HCT116 (cell line): ENCODE measurements around the gene CHST5.

Experiments used
- EGR1 ChIP-seq: IDR thresholded peaks from 2 replicates; pipeline ENCODE4 v1.6.1; 2012; ENCODE audit warnings: low read depth
- SIN3A ChIP-seq: IDR thresholded peaks from 2 replicates; pipeline ENCODE4 v1.6.1; 2012; ENCODE audit warnings: low read depth
- SP1 ChIP-seq: IDR thresholded peaks from 2 replicates; pipeline ENCODE4 v1.6.1; 2012; ENCODE audit warnings: low read depth
- YY1 ChIP-seq: IDR thresholded peaks from 2 replicates; pipeline ENCODE4 v1.6.1; 2011; ENCODE audit warnings: low read length, low read depth, moderate library complexity, mild to moderate bottlenecking; ENCODE audit not compliant: insufficient replicate concordance; ENCODE audit errors: extremely low read depth
- TF ChIP-seq, protein P1 (sequence below), 3 experiments: fragments of 200-600 bp in 1 of 3; sonication (generic) in 1 of 3; IDR thresholded peaks in 2 of 3; conservative IDR thresholded peaks in 1 of 3; 2 replicates each; pipeline ENCODE4 v1.5.1; 2012 to 2017; ENCODE audit warnings: low read depth in 2 of 3, low read length in 2 of 3, antibody characterized with exemption in 1 of 3, borderline replicate concordance in 1 of 3, control low read depth in 1 of 3, mild to moderate bottlenecking in 1 of 3, mixed read lengths in 1 of 3, mixed run types in 1 of 3, moderate library complexity in 1 of 3; ENCODE audit not compliant: insufficient read depth in 1 of 3
- TF ChIP-seq, protein P2 (sequence below): IDR thresholded peaks from 2 replicates; pipeline ENCODE4 v1.6.1; 2012; ENCODE audit warnings: low read depth

DNA sequence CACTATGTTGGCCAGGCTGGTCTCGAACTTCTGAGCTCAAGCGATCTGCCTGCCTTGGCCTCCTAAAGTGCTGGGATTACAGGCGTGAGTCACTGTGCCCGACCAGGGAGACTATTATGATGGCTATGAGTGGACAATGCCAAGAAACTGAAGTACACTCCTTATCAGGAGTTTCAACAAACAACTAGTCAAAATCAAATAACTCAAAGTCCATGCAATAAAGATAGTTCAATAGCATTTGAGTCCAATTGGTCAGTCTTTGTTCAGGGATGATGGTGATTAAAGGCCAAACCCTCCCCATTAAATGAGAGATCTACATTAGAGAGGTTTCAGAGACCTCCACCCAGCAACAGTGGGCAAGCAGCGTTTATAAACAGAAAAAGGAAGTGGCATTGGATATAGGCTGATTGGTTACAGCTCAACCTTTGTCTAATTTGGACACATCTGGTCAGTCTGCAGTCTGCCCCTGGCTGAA, 8.0 kb downstream of the CHST5 start:
- TF ChIP-seq, protein P1, sequence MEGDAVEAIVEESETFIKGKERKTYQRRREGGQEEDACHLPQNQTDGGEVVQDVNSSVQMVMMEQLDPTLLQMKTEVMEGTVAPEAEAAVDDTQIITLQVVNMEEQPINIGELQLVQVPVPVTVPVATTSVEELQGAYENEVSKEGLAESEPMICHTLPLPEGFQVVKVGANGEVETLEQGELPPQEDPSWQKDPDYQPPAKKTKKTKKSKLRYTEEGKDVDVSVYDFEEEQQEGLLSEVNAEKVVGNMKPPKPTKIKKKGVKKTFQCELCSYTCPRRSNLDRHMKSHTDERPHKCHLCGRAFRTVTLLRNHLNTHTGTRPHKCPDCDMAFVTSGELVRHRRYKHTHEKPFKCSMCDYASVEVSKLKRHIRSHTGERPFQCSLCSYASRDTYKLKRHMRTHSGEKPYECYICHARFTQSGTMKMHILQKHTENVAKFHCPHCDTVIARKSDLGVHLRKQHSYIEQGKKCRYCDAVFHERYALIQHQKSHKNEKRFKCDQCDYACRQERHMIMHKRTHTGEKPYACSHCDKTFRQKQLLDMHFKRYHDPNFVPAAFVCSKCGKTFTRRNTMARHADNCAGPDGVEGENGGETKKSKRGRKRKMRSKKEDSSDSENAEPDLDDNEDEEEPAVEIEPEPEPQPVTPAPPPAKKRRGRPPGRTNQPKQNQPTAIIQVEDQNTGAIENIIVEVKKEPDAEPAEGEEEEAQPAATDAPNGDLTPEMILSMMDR (IDR thresholded peaks at IDR 0.05 in 2 of 3, conservative IDR thresholded peaks at IDR 0.05 in 1 of 3; ENCODE audit: borderline replicate concordance in 1 of 3, insufficient read depth in 1 of 3, low read depth in 2 of 3, low read length in 2 of 3): no peak
- TF ChIP-seq SIN3A (no peak), YY1 (no peak), EGR1 (no peak), SP1 (no peak)
- TF ChIP-seq, protein P2, sequence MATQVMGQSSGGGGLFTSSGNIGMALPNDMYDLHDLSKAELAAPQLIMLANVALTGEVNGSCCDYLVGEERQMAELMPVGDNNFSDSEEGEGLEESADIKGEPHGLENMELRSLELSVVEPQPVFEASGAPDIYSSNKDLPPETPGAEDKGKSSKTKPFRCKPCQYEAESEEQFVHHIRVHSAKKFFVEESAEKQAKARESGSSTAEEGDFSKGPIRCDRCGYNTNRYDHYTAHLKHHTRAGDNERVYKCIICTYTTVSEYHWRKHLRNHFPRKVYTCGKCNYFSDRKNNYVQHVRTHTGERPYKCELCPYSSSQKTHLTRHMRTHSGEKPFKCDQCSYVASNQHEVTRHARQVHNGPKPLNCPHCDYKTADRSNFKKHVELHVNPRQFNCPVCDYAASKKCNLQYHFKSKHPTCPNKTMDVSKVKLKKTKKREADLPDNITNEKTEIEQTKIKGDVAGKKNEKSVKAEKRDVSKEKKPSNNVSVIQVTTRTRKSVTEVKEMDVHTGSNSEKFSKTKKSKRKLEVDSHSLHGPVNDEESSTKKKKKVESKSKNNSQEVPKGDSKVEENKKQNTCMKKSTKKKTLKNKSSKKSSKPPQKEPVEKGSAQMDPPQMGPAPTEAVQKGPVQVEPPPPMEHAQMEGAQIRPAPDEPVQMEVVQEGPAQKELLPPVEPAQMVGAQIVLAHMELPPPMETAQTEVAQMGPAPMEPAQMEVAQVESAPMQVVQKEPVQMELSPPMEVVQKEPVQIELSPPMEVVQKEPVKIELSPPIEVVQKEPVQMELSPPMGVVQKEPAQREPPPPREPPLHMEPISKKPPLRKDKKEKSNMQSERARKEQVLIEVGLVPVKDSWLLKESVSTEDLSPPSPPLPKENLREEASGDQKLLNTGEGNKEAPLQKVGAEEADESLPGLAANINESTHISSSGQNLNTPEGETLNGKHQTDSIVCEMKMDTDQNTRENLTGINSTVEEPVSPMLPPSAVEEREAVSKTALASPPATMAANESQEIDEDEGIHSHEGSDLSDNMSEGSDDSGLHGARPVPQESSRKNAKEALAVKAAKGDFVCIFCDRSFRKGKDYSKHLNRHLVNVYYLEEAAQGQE: no peak
